ENCODE measurements around the gene STXBP1.

DNA sequence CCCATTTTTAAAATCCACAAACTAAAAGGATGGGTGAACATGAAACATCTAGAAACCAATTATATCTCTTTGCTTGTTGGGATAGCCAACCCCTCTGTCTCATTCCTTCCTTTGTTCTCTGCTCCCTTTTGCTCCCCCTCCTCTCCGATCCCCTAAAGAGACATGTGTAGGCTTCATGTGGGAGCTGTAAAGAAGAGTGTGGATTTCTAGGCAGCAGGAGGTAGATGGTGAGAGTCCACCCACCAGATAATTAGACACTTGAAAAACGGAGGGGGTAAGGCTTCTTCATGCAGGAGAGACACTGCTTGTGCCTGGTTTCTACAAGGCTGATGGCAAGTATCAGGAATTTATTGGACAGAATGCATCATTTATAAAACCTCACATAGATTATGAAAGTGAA, 67.4 kb downstream of the STXBP1 start:
- TF ChIP-seq, protein P1, sequence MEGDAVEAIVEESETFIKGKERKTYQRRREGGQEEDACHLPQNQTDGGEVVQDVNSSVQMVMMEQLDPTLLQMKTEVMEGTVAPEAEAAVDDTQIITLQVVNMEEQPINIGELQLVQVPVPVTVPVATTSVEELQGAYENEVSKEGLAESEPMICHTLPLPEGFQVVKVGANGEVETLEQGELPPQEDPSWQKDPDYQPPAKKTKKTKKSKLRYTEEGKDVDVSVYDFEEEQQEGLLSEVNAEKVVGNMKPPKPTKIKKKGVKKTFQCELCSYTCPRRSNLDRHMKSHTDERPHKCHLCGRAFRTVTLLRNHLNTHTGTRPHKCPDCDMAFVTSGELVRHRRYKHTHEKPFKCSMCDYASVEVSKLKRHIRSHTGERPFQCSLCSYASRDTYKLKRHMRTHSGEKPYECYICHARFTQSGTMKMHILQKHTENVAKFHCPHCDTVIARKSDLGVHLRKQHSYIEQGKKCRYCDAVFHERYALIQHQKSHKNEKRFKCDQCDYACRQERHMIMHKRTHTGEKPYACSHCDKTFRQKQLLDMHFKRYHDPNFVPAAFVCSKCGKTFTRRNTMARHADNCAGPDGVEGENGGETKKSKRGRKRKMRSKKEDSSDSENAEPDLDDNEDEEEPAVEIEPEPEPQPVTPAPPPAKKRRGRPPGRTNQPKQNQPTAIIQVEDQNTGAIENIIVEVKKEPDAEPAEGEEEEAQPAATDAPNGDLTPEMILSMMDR (IDR thresholded peaks at IDR 0.05; ENCODE audit: insufficient read depth, low read length, poor library complexity, severe bottlenecking), result no peak
- TF ChIP-seq EZH2phosphoT487 (conservative IDR thresholded peaks at IDR 0.05; ENCODE audit: low read length), result no peak
